GM12874 (cell line): ENCODE measurements around the gene OGDHL.

Experiments used
- CTCF ChIP-seq: IDR thresholded peaks from 2 replicates; pipeline ENCODE4 v1.5.1; 2011; ENCODE audit warnings: low read depth, mild to moderate bottlenecking, control low read depth, low read length, moderate library complexity; ENCODE audit not compliant: insufficient read depth

The OGDHL gene

GRCh38 chr10:49778197-49778596, 16.1 kb upstream of the OGDHL start:
- TF ChIP-seq CTCF: no peak

- TF ChIP-seq CTCF: no peak
Observed at GRCh38 chr10:49776851-49777250, 14.7 kb upstream of the OGDHL start.

- no peak for TF ChIP-seq CTCF
Observed at GRCh38 chr10:49775014-49775413, 12.9 kb upstream of the OGDHL start.

- no peak for TF ChIP-seq CTCF
Observed at GRCh38 chr10:49769692-49770091, 7.6 kb upstream of the OGDHL start.

GRCh38 chr10:49768731-49769130, 6.6 kb upstream of the OGDHL start:
- no peak for TF ChIP-seq CTCF

GRCh38 chr10:49768329-49768728, 6.2 kb upstream of the OGDHL start:
- no peak for TF ChIP-seq CTCF

GRCh38 chr10:49767752-49768151, 5.6 kb upstream of the OGDHL start:
- no peak for TF ChIP-seq CTCF

GRCh38 chr10:49766484-49766883, 4.4 kb upstream of the OGDHL start:
- no peak for TF ChIP-seq CTCF
